ENCODE data around the gene IFNL4.

GRCh38 chr19:39224910-39225309 lies 23.7 kb downstream of the IFNL4 start:
- TF ChIP-seq, protein P1, sequence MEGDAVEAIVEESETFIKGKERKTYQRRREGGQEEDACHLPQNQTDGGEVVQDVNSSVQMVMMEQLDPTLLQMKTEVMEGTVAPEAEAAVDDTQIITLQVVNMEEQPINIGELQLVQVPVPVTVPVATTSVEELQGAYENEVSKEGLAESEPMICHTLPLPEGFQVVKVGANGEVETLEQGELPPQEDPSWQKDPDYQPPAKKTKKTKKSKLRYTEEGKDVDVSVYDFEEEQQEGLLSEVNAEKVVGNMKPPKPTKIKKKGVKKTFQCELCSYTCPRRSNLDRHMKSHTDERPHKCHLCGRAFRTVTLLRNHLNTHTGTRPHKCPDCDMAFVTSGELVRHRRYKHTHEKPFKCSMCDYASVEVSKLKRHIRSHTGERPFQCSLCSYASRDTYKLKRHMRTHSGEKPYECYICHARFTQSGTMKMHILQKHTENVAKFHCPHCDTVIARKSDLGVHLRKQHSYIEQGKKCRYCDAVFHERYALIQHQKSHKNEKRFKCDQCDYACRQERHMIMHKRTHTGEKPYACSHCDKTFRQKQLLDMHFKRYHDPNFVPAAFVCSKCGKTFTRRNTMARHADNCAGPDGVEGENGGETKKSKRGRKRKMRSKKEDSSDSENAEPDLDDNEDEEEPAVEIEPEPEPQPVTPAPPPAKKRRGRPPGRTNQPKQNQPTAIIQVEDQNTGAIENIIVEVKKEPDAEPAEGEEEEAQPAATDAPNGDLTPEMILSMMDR (IDR thresholded peaks at IDR 0.05): no peak
- TF ChIP-seq POLR2AphosphoS5 (IDR thresholded peaks at IDR 0.05): no peak
- TF ChIP-seq POLR2A (IDR thresholded peaks at IDR 0.05): no peak
- TF ChIP-seq EP300 (IDR thresholded peaks at IDR 0.05): no peak
